Activated T-helper 9 cell treated with anti-CD3 and anti-CD28 coated beads, Interleukin-2, amount 50 U/mL, for 16 hours (primary cell): ENCODE measurements around the gene ACAD9.
A peak's percentile ranks its signal among the peaks of the same experiment; 100 is the strongest.
"Not testable (repeated sequence)": the region's sequence is repeated elsewhere in the genome, so short reads cannot be mapped to it uniquely, and the experiment has no call there.

ENCODE experiments used
- DNase-seq: peaks from one replicate; pipeline ENCODE4 v3.0.0-alpha.2; 2020; ENCODE audit warnings: low read depth

Gene ACAD9

GRCh38 chr3:128861491-128861890 lies 17.9 kb upstream of the ACAD9 start:
- no peak for DNase-seq

GRCh38 chr3:128863560-128863959 lies 15.9 kb upstream of the ACAD9 start:
- DNase-seq = no peak

- DNase-seq = no peak
Measured at GRCh38 chr3:128864351-128864811, 15.0 kb upstream of the ACAD9 start.

DNA sequence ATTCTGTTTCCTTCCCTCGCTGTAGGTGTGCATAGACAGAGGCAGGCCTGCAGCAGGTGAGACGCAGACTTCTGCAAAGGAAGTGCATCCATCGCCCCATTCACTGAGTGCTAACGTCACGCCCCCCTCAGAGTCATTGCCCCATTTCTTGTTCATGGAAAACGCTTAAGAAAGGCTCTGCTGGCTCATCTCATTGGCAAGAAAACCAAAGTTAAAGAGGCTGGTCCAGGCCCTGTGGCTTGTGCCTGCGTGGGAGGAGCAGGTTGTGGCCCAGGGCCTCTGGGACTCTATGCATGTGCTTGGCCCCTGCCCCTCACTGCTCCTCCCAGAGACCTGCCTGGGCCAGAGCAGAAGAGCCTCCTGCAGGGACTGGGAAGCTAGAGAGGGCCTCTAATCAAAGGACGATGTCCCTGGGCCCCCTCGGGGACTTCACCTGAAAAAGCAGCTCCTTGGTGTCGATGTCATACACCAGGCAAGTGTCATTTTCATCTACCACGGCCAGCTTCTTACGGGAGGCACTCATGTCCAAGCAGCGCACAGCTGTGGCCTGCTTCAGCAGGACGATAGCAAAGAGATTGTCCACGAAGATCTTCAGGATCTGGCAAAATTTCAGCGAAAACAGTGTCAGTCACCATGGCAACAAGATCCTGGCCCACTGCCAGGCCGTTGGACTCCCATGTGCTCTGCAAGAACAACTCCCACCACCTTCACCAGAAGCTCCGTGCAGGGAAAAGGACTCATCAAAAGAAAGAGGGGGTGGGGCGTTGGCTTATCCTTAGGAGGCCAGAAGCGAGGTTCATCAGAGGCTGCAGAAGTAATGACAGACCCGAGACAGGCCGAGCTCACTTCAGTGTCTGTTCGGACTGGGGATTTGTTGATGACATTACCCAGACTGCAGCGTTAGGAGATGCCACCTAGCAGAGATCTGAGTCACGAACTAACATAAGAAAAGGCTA lies 14.3 kb upstream of the ACAD9 start:
- not testable (repeated sequence) for DNase-seq

- no peak for DNase-seq
Measured at GRCh38 chr3:128867200-128868125, 12.0 kb upstream of the ACAD9 start.

DNA sequence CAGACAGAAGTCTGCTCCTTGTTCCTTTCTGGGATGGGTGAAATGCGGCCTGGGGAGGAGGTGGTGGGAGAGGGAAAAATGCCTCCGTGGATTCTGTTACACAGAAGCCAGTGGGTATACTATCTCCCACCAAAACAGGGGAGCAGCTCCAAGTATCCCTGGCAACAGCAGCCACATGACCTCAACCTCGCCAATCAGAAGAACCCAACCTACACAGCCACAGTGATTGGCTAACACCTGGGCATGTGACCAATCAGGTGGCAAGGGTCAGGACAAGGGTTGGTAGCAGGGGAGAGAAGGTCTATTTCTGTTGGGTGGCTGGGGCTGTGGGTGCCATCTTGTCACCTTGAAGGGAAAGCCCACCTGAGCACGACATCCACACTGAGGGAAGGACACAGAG lies 9.1 kb upstream of the ACAD9 start:
- no peak for DNase-seq

DNA sequence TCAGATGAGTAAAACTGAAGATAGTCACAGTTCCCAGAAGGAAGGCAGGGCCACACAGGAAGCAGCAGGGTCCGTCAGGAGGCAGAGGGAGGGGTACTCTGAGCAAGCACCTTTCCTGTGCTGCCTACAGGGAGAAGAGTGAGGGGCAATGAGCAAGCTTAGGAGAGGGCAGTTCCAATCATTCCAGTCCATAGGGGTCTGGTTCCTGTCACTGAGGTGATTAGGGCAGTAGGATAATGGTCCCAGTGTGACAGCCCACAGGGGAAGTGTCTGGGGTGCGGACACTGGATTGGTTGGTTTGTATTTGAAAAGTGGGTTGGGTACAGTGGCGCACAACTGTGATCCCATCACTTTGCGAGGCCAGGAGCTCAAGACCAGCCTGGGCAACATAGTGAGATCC lies 7.1 kb upstream of the ACAD9 start:
- DNase-seq = no peak

DNA sequence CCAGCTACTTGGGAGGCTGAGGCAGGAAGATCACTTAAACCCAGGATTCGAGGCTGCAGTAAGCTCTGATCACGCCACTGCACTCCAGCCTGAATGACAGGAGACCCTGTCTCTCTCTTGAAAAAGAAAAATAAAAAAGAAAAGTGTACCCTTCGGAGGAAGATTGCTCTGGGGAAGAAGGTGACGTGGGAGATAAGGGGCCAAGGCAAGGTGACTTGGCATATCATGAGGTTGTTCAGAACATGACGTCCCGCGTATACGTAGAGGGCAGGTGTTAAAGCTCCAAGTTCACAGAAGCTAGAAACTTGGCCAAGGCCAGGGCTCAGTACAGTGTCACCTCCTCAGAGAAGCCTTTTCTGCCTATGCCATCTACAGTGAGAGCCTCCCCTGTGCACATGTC lies 6.7 kb upstream of the ACAD9 start:
- no peak for DNase-seq

GRCh38 chr3:128873244-128874022 lies 6.0 kb upstream of the ACAD9 start:
- no peak for DNase-seq

DNA sequence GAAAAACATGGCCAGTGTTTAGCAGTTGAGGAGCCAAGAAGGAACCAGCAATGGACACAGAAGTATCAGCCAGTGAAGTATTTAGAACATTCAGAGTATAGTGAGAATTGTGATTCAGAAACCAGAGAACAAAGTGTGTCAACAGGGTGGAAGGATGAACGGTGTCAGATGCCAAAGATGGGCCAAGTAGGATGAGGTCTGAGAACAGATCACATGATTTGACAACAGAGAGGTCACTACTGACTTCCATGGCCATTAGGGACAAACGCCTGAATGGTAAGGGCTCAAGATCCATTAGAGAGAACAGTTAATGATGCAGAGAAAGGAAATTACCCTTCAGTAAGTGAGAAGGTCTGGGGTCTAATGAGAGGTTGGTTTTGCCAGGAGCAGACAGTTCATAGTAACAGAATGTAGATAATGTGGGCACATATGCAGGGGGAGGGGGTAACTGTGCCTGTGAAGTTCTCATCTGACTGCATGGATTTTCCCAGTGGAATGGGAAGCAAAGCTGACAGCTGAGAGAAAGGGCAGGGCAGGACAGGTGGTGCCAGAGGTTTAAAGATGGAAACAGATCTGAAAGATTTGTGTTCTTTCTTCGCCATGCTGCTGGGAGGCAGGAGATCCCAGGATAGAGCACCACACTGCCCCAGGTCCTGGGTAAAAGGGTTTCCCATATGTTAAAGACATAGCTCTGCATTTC lies 4.8 kb upstream of the ACAD9 start:
- DNase-seq = no peak

DNA sequence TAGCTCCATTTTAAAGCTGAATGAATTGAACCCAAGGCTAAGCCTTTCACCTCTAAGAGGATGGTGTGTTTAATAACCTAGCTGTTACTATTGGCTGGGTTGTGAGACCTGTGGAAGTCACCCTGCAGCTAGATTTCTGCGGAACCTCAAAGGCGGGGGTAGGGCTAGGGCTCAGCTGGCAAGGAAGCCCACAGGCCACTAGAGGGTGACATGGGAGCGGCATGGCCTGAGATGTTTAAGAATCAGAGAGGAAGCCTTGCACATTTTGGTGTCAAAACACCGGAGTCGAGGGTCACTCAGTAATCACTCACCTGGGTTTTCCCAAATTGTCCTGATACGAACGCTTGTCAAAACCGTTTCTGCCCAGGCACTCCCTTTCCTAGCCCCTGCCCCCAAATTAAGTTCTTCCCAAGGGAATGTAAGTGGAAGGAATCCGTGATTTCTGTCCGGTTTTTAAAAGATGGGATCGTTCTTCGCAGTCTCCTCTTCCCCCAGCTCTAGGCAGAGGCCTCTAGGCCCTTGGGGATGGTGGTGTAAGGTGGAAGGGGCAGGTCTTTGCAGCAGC lies 3.8 kb upstream of the ACAD9 start:
- DNase-seq = peak; percentile 28

GRCh38 chr3:128878011-128878457 lies 1.4 kb upstream of the ACAD9 start:
- DNase-seq = no peak

- DNase-seq = no peak
Measured at GRCh38 chr3:128878556-128879124, 780 bp upstream of the ACAD9 start.

DNA sequence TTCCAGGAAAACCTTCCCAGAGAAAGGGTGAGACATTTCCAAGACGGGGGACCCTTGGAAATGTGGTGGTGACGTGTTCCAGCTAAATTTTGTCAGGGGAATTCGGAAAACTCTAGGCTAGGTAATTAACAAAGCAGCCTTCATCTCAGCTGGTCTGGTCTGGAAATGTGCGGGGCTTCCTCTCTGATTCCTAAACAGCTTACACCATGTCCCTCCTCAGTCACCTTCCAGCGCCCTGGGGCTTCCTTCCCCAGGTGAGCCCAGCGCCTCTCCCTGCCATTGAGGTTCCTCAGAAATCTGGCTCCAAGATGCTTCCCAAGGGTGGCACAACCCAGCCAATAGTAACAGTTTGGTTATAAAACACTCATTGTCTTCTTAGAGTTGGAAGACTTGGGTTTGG lies 571 bp downstream of the ACAD9 start:
- DNase-seq = no peak

DNA sequence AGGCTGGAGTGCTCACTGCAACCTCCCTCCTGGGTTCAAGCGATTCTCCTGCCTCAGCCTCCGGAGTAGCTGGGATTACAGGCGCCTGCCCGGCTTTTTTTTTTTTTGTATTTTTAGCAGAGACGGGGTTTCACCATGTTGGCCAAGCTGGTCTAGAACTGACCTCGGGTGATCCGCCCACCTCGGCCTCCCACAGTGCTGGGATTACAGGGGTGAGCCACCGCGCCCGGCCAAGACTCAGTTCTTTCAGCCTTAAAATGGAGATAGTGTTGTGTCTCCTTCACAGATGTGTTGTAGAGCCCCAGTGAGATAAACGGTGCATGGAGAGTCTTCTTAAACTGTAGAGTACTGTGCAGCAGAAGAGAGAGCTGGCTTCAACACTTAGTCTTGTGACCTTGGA lies 1.0 kb downstream of the ACAD9 start:
- not testable (repeated sequence) for DNase-seq

- no peak for DNase-seq
Measured at GRCh38 chr3:128881576-128881975, 2.2 kb downstream of the ACAD9 start.

- DNase-seq = no peak
Measured at GRCh38 chr3:128882719-128883118, 3.3 kb downstream of the ACAD9 start.

- no peak for DNase-seq
Measured at GRCh38 chr3:128884992-128885391, 5.6 kb downstream of the ACAD9 start.

GRCh38 chr3:128889139-128889894 lies 9.9 kb downstream of the ACAD9 start:
- DNase-seq = no peak
